Smooth muscle cell (in vitro differentiated cells): Measurements from ENCODE around the gene SCARF2. TPM values are rescaled to one million over a fixed set of nuclear protein-coding genes. Genes with fewer than 3 reads are reported as not detected.

Experiments used
- DNase-seq: peaks from one replicate; lab custom pipeline; 2025; ENCODE audit not compliant: unreplicated experiment; lab: John Stamatoyannopoulos, UW
- H2AFZ ChIP-seq: fragments of 200-600 bp; sonication (generic); 2 replicates; pipeline ENCODE4 v1.6.0; 2016; ENCODE audit warnings: antibody characterized with exemption, low read depth, mild to moderate bottlenecking
- H3F3A ChIP-seq: fragments of 200-600 bp; sonication (generic); 2 replicates; pipeline ENCODE4 v1.6.0; 2017; ENCODE audit warnings: antibody characterized with exemption, low read depth
- H3K27ac ChIP-seq: fragments of 200-600 bp; sonication (generic); 2 replicates; pipeline ENCODE4 v1.5.1; 2016; ENCODE audit warnings: low read depth, mild to moderate bottlenecking
- H3K27me3 ChIP-seq: fragments of 200-600 bp; sonication (generic); 2 replicates; pipeline ENCODE4 v1.6.1; 2016; ENCODE audit warnings: low read depth, mild to moderate bottlenecking
- H3K36me3 ChIP-seq: fragments of 200-600 bp; sonication (generic); 2 replicates; pipeline ENCODE4 v1.5.1; 2016; ENCODE audit warnings: low read depth
- H3K4me1 ChIP-seq: fragments of 200-600 bp; sonication (generic); 2 replicates; pipeline ENCODE4 v1.5.1; 2016; ENCODE audit warnings: low read depth
- H3K4me2 ChIP-seq: fragments of 200-600 bp; sonication (generic); 2 replicates; pipeline ENCODE4 v1.6.0; 2016; ENCODE audit warnings: mild to moderate bottlenecking
- H3K4me3 ChIP-seq: fragments of 200-600 bp; sonication (generic); 2 replicates; pipeline ENCODE4 v1.5.1; 2016; ENCODE audit warnings: mild to moderate bottlenecking
- H3K79me2 ChIP-seq: fragments of 200-600 bp; sonication (generic); 2 replicates; pipeline ENCODE4 v1.6.0; 2016; ENCODE audit warnings: low read depth, mild to moderate bottlenecking
- H3K9ac ChIP-seq: fragments of 200-600 bp; sonication (generic); 2 replicates; pipeline ENCODE4 v1.6.0; 2016; ENCODE audit warnings: low read depth
- H3K9me3 ChIP-seq: fragments of 200-600 bp; sonication (generic); replicated peaks from 2 replicates; pipeline ENCODE4 v1.5.1; 2016; ENCODE audit warnings: low read depth
- H4K20me1 ChIP-seq: fragments of 200-600 bp; sonication (generic); 2 replicates; pipeline ENCODE4 v1.6.0; 2016; ENCODE audit warnings: low read depth
- WGBS: methylation state at CpG from one replicate; pipeline ENCODE4 v1.1.7; 2016; ENCODE audit warnings: low lambda C conversion rate; 5-methylcytosine and 5-hydroxymethylcytosine counted together
- polyA plus RNA-seq: library from polyadenylated mRNA; unstranded; fragments of >200 nt; fragmentation: Nextera tagmentation; extraction: Ambion mirVana; gene quantifications from 2 replicates; pipeline ENCODE4 v1.2.1, GENCODE V29; 2016
- total RNA-seq: library from RNA; depleted of rRNA; stranded (reverse); fragments of >200 nt; gene quantifications from 2 replicates; pipeline ENCODE4 v1.2.3, GENCODE V29; 2014
- TF ChIP-seq, protein P1 (sequence below): fragments of 200-600 bp; sonication (generic); IDR thresholded peaks from 2 replicates; pipeline ENCODE4 v1.5.1; 2017; ENCODE audit warnings: borderline replicate concordance, mild to moderate bottlenecking, antibody characterized with exemption; ENCODE audit not compliant: insufficient read depth, poor library complexity, severe bottlenecking

The SCARF2 gene
- total and polyA plus RNA-seq, 2 experiments from 2014 or later, result 30.9 to 89.8 TPM

DNA sequence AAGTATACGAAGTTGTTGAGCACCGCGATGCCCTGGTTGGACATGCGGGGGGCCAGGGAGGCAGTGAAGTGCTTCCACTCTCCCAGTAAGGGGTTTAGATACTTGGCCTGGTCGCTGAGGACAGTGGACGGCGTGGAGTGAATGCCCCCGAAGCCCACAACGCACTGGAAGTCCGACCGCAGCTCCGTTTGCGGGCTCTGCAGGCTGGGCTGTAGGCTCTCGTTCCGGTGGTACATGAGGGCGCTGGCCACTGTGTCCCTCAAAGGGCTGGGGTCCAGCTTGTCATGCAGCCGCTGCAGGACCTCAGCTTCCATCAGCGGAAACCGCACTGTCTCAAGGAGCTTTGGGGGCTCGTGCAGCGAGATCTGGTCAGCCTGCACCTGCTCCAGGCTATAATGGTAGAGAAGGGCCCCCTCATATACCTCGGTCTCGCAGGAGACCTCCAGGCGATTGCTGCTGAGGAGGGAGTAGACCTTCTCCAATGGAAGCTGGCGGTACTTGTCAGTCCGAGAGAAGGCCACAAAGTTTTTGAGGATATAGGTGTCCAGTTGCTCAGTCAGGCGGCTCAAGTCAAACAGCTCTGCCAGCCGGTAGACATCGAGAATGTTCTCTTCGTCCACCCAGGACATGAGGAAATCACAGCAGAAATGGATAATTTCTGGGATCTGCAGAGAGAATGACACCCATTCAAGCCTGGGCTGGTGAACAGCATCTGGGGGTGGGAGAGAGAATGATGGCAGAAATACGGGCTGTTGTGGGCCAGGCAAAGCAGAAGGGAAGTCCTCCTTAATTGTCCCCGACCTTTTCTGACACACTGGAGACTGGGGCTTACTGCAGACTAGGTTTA lies 27.5 kb upstream of the SCARF2 start:
- H3K4me2 ChIP-seq, result no peak overlapping the region
- no peak overlapping the region for H3K9ac ChIP-seq
- no peaks in the 10 kb centered on the region for H3K4me1 ChIP-seq
- 96% methylated on average over 32 of the region's 32 CpGs for WGBS
- DNase-seq, result no peak
- H2AFZ ChIP-seq, result no peak overlapping the region
- H3F3A ChIP-seq, result no peaks in the 10 kb centered on the region
- no peaks in the 10 kb centered on the region for H3K9me3 ChIP-seq
- H3K27ac ChIP-seq, result no peak overlapping the region
- H3K27me3 ChIP-seq, result no peaks in the 10 kb centered on the region
- H3K4me3 ChIP-seq, result no peak overlapping the region
- no peaks in the 10 kb centered on the region for H3K36me3 ChIP-seq
- TF ChIP-seq, protein P1, sequence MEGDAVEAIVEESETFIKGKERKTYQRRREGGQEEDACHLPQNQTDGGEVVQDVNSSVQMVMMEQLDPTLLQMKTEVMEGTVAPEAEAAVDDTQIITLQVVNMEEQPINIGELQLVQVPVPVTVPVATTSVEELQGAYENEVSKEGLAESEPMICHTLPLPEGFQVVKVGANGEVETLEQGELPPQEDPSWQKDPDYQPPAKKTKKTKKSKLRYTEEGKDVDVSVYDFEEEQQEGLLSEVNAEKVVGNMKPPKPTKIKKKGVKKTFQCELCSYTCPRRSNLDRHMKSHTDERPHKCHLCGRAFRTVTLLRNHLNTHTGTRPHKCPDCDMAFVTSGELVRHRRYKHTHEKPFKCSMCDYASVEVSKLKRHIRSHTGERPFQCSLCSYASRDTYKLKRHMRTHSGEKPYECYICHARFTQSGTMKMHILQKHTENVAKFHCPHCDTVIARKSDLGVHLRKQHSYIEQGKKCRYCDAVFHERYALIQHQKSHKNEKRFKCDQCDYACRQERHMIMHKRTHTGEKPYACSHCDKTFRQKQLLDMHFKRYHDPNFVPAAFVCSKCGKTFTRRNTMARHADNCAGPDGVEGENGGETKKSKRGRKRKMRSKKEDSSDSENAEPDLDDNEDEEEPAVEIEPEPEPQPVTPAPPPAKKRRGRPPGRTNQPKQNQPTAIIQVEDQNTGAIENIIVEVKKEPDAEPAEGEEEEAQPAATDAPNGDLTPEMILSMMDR, result no peak
- no peaks in the 10 kb centered on the region for H3K79me2 ChIP-seq
- H4K20me1 ChIP-seq, result no peaks in the 10 kb centered on the region

DNA sequence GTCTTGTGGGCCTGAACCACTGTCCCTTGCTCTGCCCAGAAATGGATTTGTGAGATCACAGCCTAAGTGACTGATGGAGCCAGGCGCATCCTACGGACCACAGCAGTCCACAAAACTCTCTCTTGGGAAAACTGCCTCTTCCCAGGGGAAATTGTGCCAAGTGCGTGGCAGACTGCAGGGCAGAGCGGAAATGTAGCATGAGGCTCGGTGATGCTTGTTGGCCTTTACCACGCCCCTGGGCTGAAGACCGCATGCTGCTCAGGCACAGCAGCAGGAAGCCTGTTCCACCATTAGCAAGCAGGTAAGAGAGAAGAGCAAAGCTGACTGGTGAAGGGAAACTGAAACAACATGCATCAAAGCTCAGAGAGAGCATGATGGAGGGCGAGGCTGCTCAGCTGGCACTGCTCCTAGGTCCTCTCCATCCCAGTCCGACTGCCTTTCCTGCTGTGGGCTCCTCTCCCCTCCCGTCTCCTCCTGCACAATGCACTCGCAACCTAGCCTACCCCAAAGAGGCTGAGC lies 26.5 kb upstream of the SCARF2 start:
- no peaks in the 10 kb centered on the region for H3K27me3 ChIP-seq
- H3K4me2 ChIP-seq, result no peak overlapping the region
- no peak for DNase-seq
- no peak overlapping the region for H3K27ac ChIP-seq
- no peaks in the 10 kb centered on the region for H3K9me3 ChIP-seq
- no peak overlapping the region for H2AFZ ChIP-seq
- H3K79me2 ChIP-seq, result no peaks in the 10 kb centered on the region
- WGBS, result 97% methylated on average over 11 of the region's 11 CpGs
- H3K36me3 ChIP-seq, result no peaks in the 10 kb centered on the region
- TF ChIP-seq, protein P1, result no peak
- H3K9ac ChIP-seq, result no peak overlapping the region
- H4K20me1 ChIP-seq, result no peaks in the 10 kb centered on the region
- H3F3A ChIP-seq, result no peaks in the 10 kb centered on the region
- no peak overlapping the region for H3K4me3 ChIP-seq
- no peaks in the 10 kb centered on the region for H3K4me1 ChIP-seq

DNA sequence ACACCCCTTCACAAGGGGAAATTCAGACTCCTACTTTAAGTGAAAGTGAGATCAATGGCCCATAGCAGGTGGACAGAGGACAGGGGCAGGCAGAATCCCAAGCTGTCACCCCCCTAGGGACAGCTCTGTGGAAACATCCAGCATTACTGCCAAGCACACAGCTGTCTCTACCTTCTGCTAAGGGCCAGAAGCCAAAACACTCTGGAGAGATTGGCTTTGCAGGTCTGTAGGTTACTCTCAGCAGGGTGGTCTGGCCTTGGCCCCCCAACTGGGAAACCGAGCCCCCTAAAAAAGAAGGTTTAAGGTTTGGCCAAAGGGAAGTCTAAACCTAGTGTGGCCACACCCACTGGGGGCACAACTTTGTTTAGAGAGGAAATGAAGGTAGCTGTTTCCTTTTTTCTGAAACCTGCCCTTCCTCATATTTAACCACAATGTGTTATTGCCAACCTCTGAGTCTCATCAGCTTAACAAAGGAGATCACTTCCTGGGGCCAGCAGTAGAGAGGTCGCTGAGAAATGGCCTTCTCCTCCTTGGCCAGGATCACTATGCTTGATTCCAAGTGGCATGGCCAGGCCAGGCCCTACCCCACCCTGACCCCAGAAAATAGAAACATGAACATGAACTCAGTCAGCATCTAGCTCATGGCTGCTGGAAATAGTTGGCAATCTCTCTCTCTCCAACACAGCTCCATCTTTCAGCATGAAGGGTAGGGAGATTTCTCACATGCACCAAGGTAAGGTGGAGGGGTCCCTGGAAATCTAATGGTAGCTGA lies 25.9 kb upstream of the SCARF2 start:
- Histone ChIP-seq H3K79me2 (no peaks in the 10 kb centered on the region), H3K4me3 (no peak overlapping the region), H3K27me3 (no peaks in the 10 kb centered on the region), H3K9me3 (no peaks in the 10 kb centered on the region), H3K4me2 (no peak overlapping the region), H3K9ac (no peak overlapping the region), H3K36me3 (no peaks in the 10 kb centered on the region), H3F3A (no peaks in the 10 kb centered on the region), H3K4me1 (no peaks in the 10 kb centered on the region), H3K27ac (no peak overlapping the region), H4K20me1 (no peaks in the 10 kb centered on the region), H2AFZ (no peak overlapping the region)
- no peak for DNase-seq
- 79% methylated on average over 2 of the region's 2 CpGs for WGBS
- TF ChIP-seq, protein P1, result no peak
